GM12873 (cell line): ENCODE data around the gene MVB12A.

Experiments used
- TF ChIP-seq, protein P1 (sequence below): IDR thresholded peaks from 2 replicates; pipeline ENCODE4 v1.5.1; 2012; ENCODE audit warnings: low read depth, mild to moderate bottlenecking, moderate library complexity, low read length, control low read depth; ENCODE audit not compliant: insufficient read depth; ENCODE audit errors: missing control alignments

The MVB12A gene

DNA sequence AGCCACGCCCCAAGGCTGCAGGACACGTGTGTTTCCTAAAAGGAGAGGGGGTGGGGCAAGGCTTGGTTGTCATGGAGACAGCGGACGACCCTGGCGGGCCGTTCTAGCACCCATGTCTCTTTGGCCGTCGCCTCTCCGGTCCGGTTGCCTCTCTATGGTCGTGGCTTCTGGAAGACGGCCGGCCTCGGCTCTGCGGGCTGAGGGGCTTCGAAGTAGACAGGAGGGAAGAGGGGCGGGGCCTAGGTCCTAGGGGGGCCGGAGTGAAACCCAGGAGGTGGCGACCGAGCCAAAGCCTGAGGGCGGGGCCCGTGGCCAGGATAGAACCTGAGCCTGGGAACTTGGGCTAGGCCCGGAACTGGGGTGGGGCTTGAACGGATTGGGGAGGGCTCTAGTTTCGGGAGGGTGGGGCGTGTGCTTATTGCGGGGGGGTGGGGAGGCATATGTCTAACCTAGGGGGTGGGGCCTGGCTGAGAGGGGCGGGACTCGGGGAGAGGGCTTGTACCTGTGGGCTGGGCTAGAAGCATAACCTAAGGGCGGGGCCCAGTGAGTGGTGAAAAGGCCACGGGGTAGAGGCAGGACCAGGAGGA, 49.7 kb downstream of the MVB12A start:
- TF ChIP-seq, protein P1, sequence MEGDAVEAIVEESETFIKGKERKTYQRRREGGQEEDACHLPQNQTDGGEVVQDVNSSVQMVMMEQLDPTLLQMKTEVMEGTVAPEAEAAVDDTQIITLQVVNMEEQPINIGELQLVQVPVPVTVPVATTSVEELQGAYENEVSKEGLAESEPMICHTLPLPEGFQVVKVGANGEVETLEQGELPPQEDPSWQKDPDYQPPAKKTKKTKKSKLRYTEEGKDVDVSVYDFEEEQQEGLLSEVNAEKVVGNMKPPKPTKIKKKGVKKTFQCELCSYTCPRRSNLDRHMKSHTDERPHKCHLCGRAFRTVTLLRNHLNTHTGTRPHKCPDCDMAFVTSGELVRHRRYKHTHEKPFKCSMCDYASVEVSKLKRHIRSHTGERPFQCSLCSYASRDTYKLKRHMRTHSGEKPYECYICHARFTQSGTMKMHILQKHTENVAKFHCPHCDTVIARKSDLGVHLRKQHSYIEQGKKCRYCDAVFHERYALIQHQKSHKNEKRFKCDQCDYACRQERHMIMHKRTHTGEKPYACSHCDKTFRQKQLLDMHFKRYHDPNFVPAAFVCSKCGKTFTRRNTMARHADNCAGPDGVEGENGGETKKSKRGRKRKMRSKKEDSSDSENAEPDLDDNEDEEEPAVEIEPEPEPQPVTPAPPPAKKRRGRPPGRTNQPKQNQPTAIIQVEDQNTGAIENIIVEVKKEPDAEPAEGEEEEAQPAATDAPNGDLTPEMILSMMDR: no peak

DNA sequence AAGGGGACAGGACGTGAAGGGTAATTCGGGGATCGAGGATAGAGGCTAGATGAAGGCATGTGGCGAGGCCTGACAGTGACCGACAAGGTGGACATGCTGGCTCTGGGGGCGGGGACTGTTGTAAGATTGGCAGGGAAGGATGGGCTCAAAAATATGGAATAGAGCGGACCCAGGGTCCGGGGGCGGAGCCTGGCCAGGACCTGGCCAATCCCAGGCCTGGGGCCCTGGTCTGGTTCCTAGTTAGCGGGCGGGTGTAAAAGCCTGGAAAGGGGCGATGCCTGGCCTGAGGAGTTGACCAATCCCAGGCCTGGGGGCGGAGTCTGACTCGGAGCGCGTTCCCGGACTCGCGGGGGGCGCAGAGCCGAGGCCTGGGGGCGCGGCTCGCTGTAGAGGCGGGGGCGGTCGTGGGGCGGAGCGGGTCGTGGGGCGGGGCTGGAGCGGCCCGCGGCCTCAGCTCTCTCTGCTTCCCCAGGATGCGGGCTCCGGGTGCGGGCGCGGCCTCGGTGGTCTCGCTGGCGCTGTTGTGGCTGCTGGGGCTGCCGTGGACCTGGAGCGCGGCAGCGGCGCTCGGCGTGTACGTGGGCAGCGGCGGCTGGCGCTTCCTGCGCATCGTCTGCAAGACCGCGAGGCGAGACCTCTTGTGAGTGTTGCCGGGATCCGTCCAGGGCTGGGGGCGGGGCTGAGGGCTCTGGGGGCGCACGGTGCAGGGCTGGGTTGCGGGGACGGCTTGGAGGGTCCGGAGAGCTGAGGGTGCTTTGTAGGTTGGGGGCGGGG, 50.4 kb downstream of the MVB12A start, which contains the start of gene SLC27A1:
SLC27A1 (plus strand) TSS at position 457 of the 774 bp plus-strand sequence; CDS start at position 474, 17 bp downstream.
- TF ChIP-seq, protein P1: no peak

DNA sequence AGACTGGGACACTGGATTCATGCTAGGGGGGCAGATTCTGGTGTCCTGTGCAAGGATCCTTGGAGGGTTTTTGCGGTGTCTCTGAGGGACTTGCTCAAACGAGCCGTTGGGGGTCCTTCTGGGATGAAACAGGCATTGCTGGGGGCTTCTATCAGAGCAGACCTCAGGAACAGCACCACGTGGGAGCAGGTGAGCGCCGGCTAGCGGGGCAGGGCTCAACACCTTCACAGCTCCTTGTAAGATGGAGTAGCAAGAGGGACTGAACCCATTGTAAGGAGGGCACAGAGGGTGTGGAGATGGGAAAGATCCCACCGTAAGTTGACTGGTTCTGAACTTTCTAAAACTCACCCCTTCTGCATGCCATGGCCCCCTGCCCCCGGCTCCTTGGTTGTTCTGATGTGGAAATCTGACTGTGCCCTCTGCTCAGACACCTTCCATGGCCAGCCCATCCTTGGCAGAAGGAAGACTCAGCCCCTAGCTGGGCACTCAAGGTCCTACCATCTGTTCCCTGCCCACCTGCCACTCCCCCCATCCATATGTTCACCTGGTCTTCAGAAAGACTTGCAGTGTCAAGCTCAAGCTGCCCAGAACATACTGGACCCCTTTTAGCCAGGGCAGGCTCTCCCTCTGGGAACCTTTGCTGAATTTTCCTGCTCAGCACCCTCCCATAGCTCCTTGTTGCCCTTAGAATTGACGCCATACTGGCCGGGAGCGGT, 51.7 kb downstream of the MVB12A start:
- TF ChIP-seq, protein P1: no peak

DNA sequence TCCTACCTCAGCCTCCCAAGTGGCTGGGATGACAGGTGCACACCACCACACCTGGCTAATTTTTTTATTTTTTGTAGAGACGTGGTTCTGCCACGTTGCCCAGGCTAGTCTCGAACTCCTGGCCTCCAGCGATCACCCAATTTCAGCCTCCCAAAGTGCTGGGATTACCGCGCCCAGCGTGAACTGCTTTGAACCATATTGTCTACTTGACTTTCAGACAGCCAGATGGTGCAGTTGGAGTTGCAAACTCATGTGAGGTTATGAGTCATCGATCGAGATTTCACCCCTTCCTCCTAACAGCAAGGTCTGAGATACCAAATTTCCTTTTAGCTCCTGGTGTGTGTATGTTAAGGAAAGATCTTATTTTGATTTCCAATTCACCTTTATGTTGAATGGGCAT, 53.2 kb downstream of the MVB12A start:
- TF ChIP-seq, protein P1: no peak
